Neural cell (in vitro differentiated cells): Measurements from ENCODE around the gene RALGPS1. TPM values are rescaled to one million over a fixed set of nuclear protein-coding genes. Genes with fewer than 3 reads are reported as not detected.

Experiments
- H2AFZ ChIP-seq: fragments of 200-600, 300-800 bp; sonication (generic), shearing (Covaris generic); 2 replicates; pipeline ENCODE4 v1.6.0; 2014; ENCODE audit warnings: low read depth, mild to moderate bottlenecking, antibody characterized with exemption, low read length, moderate library complexity
- H3F3A ChIP-seq: fragments of 200-600 bp; shearing (Covaris generic); 2 replicates; pipeline ENCODE4 v1.6.1; 2016; ENCODE audit warnings: mild to moderate bottlenecking, moderate library complexity, mixed read lengths, antibody characterized with exemption, low read length; ENCODE audit not compliant: insufficient read depth, poor library complexity, severe bottlenecking
- H3K27ac ChIP-seq: fragments of 200-600, 300-800 bp; sonication (generic), shearing (Covaris generic); 2 replicates; pipeline ENCODE4 v1.5.1; 2014; ENCODE audit warnings: mild to moderate bottlenecking, low read length, moderate library complexity
- H3K27me3 ChIP-seq: fragments of 300-800, 200-600 bp; sonication (generic), shearing (Covaris generic); 2 replicates; pipeline ENCODE4 v1.6.0; 2014; ENCODE audit warnings: mild to moderate bottlenecking, low read depth, low read length, moderate library complexity; ENCODE audit not compliant: insufficient read depth
- H3K36me3 ChIP-seq: fragments of 300-800, 200-600 bp; sonication (generic), shearing (Covaris generic); 2 replicates; pipeline ENCODE4 v1.5.1; 2014; ENCODE audit warnings: mild to moderate bottlenecking, antibody characterized with exemption, low read length, moderate library complexity; ENCODE audit not compliant: insufficient read depth
- H3K4me2 ChIP-seq: fragments of 300-800, 200-600 bp; sonication (generic), shearing (Covaris generic); 2 replicates; pipeline ENCODE4 v1.6.0; 2014; ENCODE audit warnings: mild to moderate bottlenecking, low read length
- H3K4me3 ChIP-seq: fragments of 300-800, 200-600 bp; sonication (generic), shearing (Covaris generic); 2 replicates; pipeline ENCODE4 v1.5.1; 2014; ENCODE audit warnings: mild to moderate bottlenecking, low read length, moderate library complexity
- H3K79me2 ChIP-seq: fragments of 200-600 bp; shearing (Covaris generic); replicated peaks from 2 replicates; pipeline ENCODE4 v1.6.0; 2014; ENCODE audit warnings: mild to moderate bottlenecking, low read length, moderate library complexity; ENCODE audit not compliant: insufficient read depth
- H3K9ac ChIP-seq: fragments of 300-800, 200-600 bp; sonication (generic), shearing (Covaris generic); 2 replicates; pipeline ENCODE4 v1.6.1; 2016; ENCODE audit warnings: mild to moderate bottlenecking, low read length, mixed read lengths
- H3K9me2 ChIP-seq: fragments of 200-600 bp; shearing (Covaris generic); 2 replicates; pipeline ENCODE4 v1.6.1; 2016; ENCODE audit warnings: mild to moderate bottlenecking, low read length, mixed read lengths; ENCODE audit not compliant: insufficient read depth
- H3K9me3 ChIP-seq: fragments of 200-600, 300-800 bp; sonication (generic), shearing (Covaris generic); 2 replicates; pipeline ENCODE4 v1.6.1; 2016; ENCODE audit warnings: mild to moderate bottlenecking, mixed run types, low read length, moderate library complexity, mixed read lengths
- H4K20me1 ChIP-seq: fragments of 200-600 bp; shearing (Covaris generic); 2 replicates; pipeline ENCODE4 v1.6.1; 2016; ENCODE audit warnings: mild to moderate bottlenecking, mixed run types; ENCODE audit not compliant: insufficient read depth
- EP300 ChIP-seq: fragments of 450-650 bp; conservative IDR thresholded peaks from 2 replicates; pipeline ENCODE4 v1.6.1; 2014; ENCODE audit warnings: antibody characterized with exemption, mild to moderate bottlenecking, moderate library complexity; ENCODE audit not compliant: poor library complexity, severe bottlenecking
- EZH2 ChIP-seq: fragments of 200-600, 300-800 bp; shearing (Covaris generic), sonication (generic); IDR thresholded peaks from 2 replicates; pipeline ENCODE4 v1.6.1; 2014; ENCODE audit warnings: antibody characterized with exemption, low read length, borderline replicate concordance, mild to moderate bottlenecking; ENCODE audit not compliant: insufficient read depth, poor library complexity, severe bottlenecking
- MXI1 ChIP-seq: fragments of 450-650 bp; conservative IDR thresholded peaks from 2 replicates; pipeline ENCODE4 v1.6.1; 2014; ENCODE audit warnings: antibody characterized with exemption, mild to moderate bottlenecking; ENCODE audit not compliant: poor library complexity, severe bottlenecking
- POLR2AphosphoS5 ChIP-seq: IDR thresholded peaks from 2 replicates; pipeline ENCODE4 v1.6.1; 2012
- RAD21 ChIP-seq: fragments of 450-650 bp; conservative IDR thresholded peaks from 2 replicates; pipeline ENCODE4 v1.6.1; 2014; ENCODE audit warnings: antibody characterized with exemption, mild to moderate bottlenecking, moderate library complexity
- SMC3 ChIP-seq: fragments of 450-650 bp; conservative IDR thresholded peaks from 2 replicates; pipeline ENCODE4 v1.6.1; 2014; ENCODE audit warnings: antibody characterized with exemption, mild to moderate bottlenecking, moderate library complexity; ENCODE audit not compliant: poor library complexity
- TAF1 ChIP-seq: IDR thresholded peaks from 2 replicates; pipeline ENCODE4 v1.6.1; 2012; ENCODE audit warnings: low read depth
- polyA plus RNA-seq: library from polyadenylated mRNA; depleted of rRNA; stranded (reverse); fragments of >200 nt; gene quantifications from 2 replicates; pipeline ENCODE4 v1.2.3, GENCODE V29; 2014
- TF ChIP-seq, protein P1 (sequence below): IDR thresholded peaks from 2 replicates; pipeline ENCODE4 v1.6.1; 2012; ENCODE audit warnings: borderline replicate concordance
- TF ChIP-seq, protein P2 (sequence below): fragments of 450-650 bp; IDR thresholded peaks from 2 replicates; pipeline ENCODE4 v1.5.1; 2014; ENCODE audit warnings: antibody characterized with exemption, mild to moderate bottlenecking, moderate library complexity; ENCODE audit not compliant: poor library complexity, severe bottlenecking

The RALGPS1 gene
- polyA plus RNA-seq, 1 donor from 2014 or later, result 37.1 TPM

DNA sequence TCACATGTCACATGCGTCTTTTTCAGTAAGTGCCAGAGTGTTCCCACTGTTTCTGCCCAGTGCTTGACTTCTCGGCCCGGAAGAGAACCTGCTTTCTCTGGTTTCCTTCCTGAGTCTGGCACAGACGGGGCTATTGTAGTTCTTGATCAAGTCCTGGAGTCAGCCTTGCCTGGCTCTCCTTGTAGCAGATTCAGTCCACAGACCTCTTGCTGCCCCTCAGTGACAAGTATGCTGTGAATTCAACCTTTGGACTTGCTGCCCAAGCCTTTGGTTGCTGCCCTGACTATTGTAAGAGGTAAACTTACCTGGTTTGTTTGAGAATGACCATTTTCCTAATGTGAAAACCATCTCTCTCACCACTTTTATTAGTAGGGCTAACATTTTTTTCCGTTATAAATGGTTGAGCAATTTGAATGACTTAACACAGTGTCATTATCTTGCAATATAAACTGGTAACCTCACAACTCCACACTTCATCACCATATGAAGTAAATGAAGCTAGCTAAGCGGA, 29.4 kb upstream of the RALGPS1 start:
- no peaks in the 10 kb centered on the region for H3K9me2 ChIP-seq
- no peaks in the 10 kb centered on the region for H3K36me3 ChIP-seq
- no peak overlapping the region for H3K27ac ChIP-seq
- H3K9ac ChIP-seq, result no peak overlapping the region
- no peaks in the 10 kb centered on the region for H4K20me1 ChIP-seq
- TF ChIP-seq SMC3 (no peak), EP300 (no peak), POLR2AphosphoS5 (no peak), MXI1 (no peak), RAD21 (no peak), TAF1 (no peak), EZH2 (no peak)
- TF ChIP-seq, protein P1, sequence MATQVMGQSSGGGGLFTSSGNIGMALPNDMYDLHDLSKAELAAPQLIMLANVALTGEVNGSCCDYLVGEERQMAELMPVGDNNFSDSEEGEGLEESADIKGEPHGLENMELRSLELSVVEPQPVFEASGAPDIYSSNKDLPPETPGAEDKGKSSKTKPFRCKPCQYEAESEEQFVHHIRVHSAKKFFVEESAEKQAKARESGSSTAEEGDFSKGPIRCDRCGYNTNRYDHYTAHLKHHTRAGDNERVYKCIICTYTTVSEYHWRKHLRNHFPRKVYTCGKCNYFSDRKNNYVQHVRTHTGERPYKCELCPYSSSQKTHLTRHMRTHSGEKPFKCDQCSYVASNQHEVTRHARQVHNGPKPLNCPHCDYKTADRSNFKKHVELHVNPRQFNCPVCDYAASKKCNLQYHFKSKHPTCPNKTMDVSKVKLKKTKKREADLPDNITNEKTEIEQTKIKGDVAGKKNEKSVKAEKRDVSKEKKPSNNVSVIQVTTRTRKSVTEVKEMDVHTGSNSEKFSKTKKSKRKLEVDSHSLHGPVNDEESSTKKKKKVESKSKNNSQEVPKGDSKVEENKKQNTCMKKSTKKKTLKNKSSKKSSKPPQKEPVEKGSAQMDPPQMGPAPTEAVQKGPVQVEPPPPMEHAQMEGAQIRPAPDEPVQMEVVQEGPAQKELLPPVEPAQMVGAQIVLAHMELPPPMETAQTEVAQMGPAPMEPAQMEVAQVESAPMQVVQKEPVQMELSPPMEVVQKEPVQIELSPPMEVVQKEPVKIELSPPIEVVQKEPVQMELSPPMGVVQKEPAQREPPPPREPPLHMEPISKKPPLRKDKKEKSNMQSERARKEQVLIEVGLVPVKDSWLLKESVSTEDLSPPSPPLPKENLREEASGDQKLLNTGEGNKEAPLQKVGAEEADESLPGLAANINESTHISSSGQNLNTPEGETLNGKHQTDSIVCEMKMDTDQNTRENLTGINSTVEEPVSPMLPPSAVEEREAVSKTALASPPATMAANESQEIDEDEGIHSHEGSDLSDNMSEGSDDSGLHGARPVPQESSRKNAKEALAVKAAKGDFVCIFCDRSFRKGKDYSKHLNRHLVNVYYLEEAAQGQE, result no peak
- TF ChIP-seq, protein P2, sequence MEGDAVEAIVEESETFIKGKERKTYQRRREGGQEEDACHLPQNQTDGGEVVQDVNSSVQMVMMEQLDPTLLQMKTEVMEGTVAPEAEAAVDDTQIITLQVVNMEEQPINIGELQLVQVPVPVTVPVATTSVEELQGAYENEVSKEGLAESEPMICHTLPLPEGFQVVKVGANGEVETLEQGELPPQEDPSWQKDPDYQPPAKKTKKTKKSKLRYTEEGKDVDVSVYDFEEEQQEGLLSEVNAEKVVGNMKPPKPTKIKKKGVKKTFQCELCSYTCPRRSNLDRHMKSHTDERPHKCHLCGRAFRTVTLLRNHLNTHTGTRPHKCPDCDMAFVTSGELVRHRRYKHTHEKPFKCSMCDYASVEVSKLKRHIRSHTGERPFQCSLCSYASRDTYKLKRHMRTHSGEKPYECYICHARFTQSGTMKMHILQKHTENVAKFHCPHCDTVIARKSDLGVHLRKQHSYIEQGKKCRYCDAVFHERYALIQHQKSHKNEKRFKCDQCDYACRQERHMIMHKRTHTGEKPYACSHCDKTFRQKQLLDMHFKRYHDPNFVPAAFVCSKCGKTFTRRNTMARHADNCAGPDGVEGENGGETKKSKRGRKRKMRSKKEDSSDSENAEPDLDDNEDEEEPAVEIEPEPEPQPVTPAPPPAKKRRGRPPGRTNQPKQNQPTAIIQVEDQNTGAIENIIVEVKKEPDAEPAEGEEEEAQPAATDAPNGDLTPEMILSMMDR, result no peak
- H3K9me3 ChIP-seq, result no peaks in the 10 kb centered on the region
- no peaks in the 10 kb centered on the region for H3K27me3 ChIP-seq
- H3F3A ChIP-seq, result no peaks in the 10 kb centered on the region
- no peak overlapping the region for H3K4me3 ChIP-seq
- no peak overlapping the region for H2AFZ ChIP-seq
- H3K4me2 ChIP-seq, result no peak overlapping the region
- no peaks in the 10 kb centered on the region for H3K79me2 ChIP-seq

DNA sequence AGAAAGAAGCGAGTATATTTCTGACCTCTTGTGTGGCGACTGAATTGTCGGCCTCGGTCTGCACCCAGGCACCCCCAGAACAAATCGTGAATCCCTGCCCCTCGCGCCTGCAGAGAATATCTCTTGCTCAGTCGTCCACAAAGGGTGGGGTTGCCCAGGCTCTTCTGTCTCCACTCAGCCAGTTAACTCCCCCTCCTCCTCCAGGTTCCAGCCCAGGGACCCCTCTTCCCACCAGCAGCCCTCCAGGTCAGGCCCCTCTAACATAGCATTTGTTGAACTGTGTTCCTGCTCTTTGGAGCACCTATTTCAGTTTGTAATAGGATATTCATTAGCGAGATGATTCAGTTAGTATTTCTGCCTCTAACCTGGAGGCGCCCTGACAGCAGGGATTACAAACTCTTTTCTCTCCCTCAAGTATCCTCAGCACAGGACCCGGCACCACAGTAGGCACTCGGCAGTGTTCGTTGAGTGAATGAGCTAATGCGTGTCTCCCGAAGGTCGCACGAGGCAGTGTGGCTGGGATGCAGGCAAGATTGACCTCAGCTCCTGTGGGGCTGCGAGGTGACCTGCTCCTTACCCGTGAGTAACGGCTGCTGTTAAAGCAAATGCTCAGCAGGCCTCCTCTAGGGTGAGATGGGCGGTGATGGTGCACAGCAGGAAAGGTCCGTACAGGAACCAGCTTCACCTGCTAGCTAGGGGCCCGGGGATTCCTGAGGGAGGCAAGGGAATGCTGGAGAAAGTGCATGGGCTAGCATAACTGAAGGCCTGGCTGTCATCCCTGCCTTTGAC, 28.4 kb upstream of the RALGPS1 start:
- Histone ChIP-seq H3K9ac (no peak overlapping the region), H3K4me3 (no peak overlapping the region), H3K27me3 (no peaks in the 10 kb centered on the region), H3K79me2 (no peaks in the 10 kb centered on the region), H4K20me1 (no peaks in the 10 kb centered on the region), H3K36me3 (no peaks in the 10 kb centered on the region), H3K27ac (no peak overlapping the region), H3F3A (no peaks in the 10 kb centered on the region), H3K9me2 (no peaks in the 10 kb centered on the region), H3K4me2 (no peak overlapping the region), H3K9me3 (no peaks in the 10 kb centered on the region), H2AFZ (no peak overlapping the region)
- TF ChIP-seq SMC3, result no peak
